ENCODE data around the gene ARHGAP24. TPM values are rescaled to one million over a fixed set of nuclear protein-coding genes. Genes with fewer than 3 reads are reported as not detected.

ARHGAP24 gene
- total RNA-seq, 4 donors from 2014 or later, result 41.6 to 71.2 (median 62.0) TPM

DNA sequence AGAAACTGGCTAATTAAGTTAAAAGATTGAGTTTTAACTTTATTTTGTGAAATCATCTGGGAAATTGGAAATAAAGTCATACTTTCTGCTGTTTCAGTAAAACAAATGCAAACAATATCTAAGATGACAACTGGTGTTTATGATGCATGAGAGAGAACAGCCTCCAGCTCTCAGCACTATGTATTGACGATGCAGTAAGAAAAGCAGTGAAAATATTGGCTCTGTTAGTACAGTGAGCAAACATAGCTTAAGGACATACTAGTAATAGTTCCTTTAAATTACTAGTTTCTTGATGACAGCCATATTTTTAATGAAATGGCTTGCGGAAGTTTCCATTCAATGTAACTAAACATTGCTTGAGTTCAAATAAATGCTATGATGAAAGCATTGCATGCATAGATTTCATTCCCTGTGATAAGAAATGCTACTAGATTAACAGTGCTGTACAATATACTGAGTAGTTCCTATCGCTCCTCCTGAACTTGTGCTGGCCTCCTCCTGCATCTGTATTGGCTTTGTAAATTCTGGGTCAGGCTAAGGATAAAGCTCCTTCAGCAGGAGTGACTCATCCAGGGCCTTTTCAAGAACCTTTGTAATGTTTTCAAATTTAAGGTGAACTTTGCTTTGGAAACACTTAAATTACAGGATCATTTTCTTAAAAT, 11.6 kb downstream of the ARHGAP24 start:
- no peak for DNase-seq (ENCODE audit: low spot score in 2 of 2)
- H3K9me3 ChIP-seq, result no peaks in the 10 kb centered on the region
- peaks cover 0 to 20% (median 2%) of the 10 kb centered on the region in 4 donors for H3K4me1 ChIP-seq
- no peak overlapping the region for H3K27ac ChIP-seq
- no peaks in the 10 kb centered on the region for H3K36me3 ChIP-seq
- H3K27me3 ChIP-seq, result no peaks in the 10 kb centered on the region
- WGBS, 2 donors, result 66 to 82% methylated on average over 3 of the region's 3 CpGs
- no peak overlapping the region for H3K4me3 ChIP-seq
- TF ChIP-seq EP300 (IDR thresholded peaks at IDR 0.05) (no peak), POLR2A (IDR thresholded peaks at IDR 0.05) (no peak)
- TF ChIP-seq, protein P1, sequence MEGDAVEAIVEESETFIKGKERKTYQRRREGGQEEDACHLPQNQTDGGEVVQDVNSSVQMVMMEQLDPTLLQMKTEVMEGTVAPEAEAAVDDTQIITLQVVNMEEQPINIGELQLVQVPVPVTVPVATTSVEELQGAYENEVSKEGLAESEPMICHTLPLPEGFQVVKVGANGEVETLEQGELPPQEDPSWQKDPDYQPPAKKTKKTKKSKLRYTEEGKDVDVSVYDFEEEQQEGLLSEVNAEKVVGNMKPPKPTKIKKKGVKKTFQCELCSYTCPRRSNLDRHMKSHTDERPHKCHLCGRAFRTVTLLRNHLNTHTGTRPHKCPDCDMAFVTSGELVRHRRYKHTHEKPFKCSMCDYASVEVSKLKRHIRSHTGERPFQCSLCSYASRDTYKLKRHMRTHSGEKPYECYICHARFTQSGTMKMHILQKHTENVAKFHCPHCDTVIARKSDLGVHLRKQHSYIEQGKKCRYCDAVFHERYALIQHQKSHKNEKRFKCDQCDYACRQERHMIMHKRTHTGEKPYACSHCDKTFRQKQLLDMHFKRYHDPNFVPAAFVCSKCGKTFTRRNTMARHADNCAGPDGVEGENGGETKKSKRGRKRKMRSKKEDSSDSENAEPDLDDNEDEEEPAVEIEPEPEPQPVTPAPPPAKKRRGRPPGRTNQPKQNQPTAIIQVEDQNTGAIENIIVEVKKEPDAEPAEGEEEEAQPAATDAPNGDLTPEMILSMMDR (IDR thresholded peaks at IDR 0.05), result no peak

- peaks cover 0 to 15% (median 2%) of the 10 kb centered on the region in 4 donors for H3K4me1 ChIP-seq
- H3K9me3 ChIP-seq, result no peaks in the 10 kb centered on the region
- H3K27me3 ChIP-seq, result no peaks in the 10 kb centered on the region
- DNase-seq (ENCODE audit: low spot score in 2 of 2), result no peak
- TF ChIP-seq, protein P1 (IDR thresholded peaks at IDR 0.05), result no peak
- TF ChIP-seq EP300 (IDR thresholded peaks at IDR 0.05), result no peak
- TF ChIP-seq POLR2A (IDR thresholded peaks at IDR 0.05), result no peak
- H3K4me3 ChIP-seq, result no peak overlapping the region
- WGBS, 2 donors, result 68 to 81% methylated on average over 1 of the region's 1 CpG
- no peaks in the 10 kb centered on the region for H3K36me3 ChIP-seq
- no peak overlapping the region for H3K27ac ChIP-seq
Measured at GRCh38 chr4:85488416-85488815, 13.5 kb downstream of the ARHGAP24 start.

GRCh38 chr4:85489273-85489981, 14.5 kb downstream of the ARHGAP24 start:
- Histone ChIP-seq H3K27ac (no peak overlapping the region), H3K36me3 (no peaks in the 10 kb centered on the region)
- DNase-seq (ENCODE audit: low spot score in 2 of 2), result no peak

GRCh38 chr4:85491527-85491926, 16.6 kb downstream of the ARHGAP24 start:
- Histone ChIP-seq H3K4me3 (no peak overlapping the region), H3K36me3 (no peaks in the 10 kb centered on the region), H3K4me1 (peaks cover 0 to 26% (median 6%) of the 10 kb centered on the region in 4 donors), H3K27ac (no peak overlapping the region), H3K27me3 (no peaks in the 10 kb centered on the region), H3K9me3 (no peaks in the 10 kb centered on the region)
- TF ChIP-seq, protein P1 (IDR thresholded peaks at IDR 0.05), result no peak
- no peak for TF ChIP-seq EP300 (IDR thresholded peaks at IDR 0.05)
- no peak for TF ChIP-seq POLR2A (IDR thresholded peaks at IDR 0.05)
- no peak for DNase-seq (ENCODE audit: low spot score in 2 of 2)

More at GRCh38 chr4:85489273-85489981, 14.5 kb downstream of the ARHGAP24 start:
- WGBS, 2 donors, result 88 to 92% methylated on average over 3 of the region's 3 CpGs
- Histone ChIP-seq H3K27me3 (no peaks in the 10 kb centered on the region), H3K4me3 (no peak overlapping the region), H3K9me3 (no peaks in the 10 kb centered on the region), H3K4me1 (peaks cover 0 to 15% (median 2%) of the 10 kb centered on the region in 4 donors)
- TF ChIP-seq POLR2A (IDR thresholded peaks at IDR 0.05), result no peak
- TF ChIP-seq EP300 (IDR thresholded peaks at IDR 0.05), result no peak
- TF ChIP-seq, protein P1 (IDR thresholded peaks at IDR 0.05), result no peak

DNA sequence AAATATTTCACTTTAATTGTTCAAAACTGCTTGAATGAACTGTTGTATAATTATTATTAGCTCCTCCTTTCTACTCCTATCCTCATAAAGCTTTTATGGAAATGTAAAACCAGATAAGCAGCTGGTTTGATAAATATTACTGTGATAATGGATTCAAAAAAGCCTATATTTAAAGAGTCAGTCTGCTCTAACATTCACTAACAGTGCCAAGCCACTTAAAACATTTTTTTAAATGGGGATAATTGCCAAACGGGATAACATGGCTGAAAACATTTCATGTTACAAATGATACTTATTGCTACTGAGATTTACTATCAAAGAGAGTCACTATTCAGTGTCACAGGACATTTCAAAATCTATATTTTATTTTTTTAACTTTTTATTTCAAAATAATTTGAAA, 17.4 kb downstream of the ARHGAP24 start:
- Histone ChIP-seq H3K36me3 (no peaks in the 10 kb centered on the region), H3K27me3 (no peaks in the 10 kb centered on the region), H3K27ac (no peak overlapping the region), H3K4me1 (peaks cover 0 to 34% (median 10%) of the 10 kb centered on the region in 4 donors), H3K4me3 (no peak overlapping the region), H3K9me3 (no peaks in the 10 kb centered on the region)
- WGBS, 2 donors, result 68 to 73% methylated on average over 1 of the region's 1 CpG
- no peak for DNase-seq (ENCODE audit: low spot score in 2 of 2)
- no peak for TF ChIP-seq POLR2A (IDR thresholded peaks at IDR 0.05)
- TF ChIP-seq EP300 (IDR thresholded peaks at IDR 0.05), result no peak
- TF ChIP-seq, protein P1 (IDR thresholded peaks at IDR 0.05), result no peak
